SK-N-SH (cell line): Measurements from ENCODE around the gene DPEP1. TPM values are rescaled to one million over a fixed set of nuclear protein-coding genes. Genes with fewer than 3 reads are reported as not detected.

ENCODE experiments used
- CTCF ChIA-PET: fragments of 300-600, 350-600 bp; formaldehyde crosslinking; extraction: SDS; loops from one replicate; lab custom pipeline; 2021; lab: Yijun Ruan, JAX
- POLR2A ChIA-PET: fragments of 350-600 bp; sonication (Branson Sonifier 250); formaldehyde crosslinking; extraction: SDS; loops from one replicate; lab custom pipeline; 2020; ENCODE audit warnings: antibody characterized with exemption, inconsistent platforms; lab: Yijun Ruan, JAX
- DNase-seq: peaks from one replicate; pipeline ENCODE4 v3.0.0; 2012
- H2AFZ ChIP-seq: fragments of 200-600 bp; sonication (generic); 2 replicates; pipeline ENCODE4 v1.8.1; 2016; ENCODE audit warnings: antibody characterized with exemption, mild to moderate bottlenecking, low read depth
- H3F3A ChIP-seq: fragments of 200-600 bp; sonication (generic); replicated peaks from 2 replicates; pipeline ENCODE3; 2016; ENCODE audit warnings: antibody characterized with exemption, mild to moderate bottlenecking; ENCODE audit not compliant: insufficient read depth
- H3K27ac ChIP-seq, 2 experiments: fragments of 200-500 bp in 1 of 2; fragments of 200-600 bp in 1 of 2; sonication (Bioruptor generic) in 1 of 2; sonication (generic), shearing (Covaris generic) in 1 of 2; 2 replicates each; pipeline versions ENCODE4 v1.5.1 to v1.6.1; 2014 to 2016; ENCODE audit warnings: low read depth in 2 of 2, inconsistent platforms in 1 of 2, low read length in 1 of 2, mild to moderate bottlenecking in 1 of 2, mixed read lengths in 1 of 2
- H3K27me3 ChIP-seq: fragments of 200-600 bp; sonication (generic), shearing (Covaris generic); 2 replicates; pipeline ENCODE4 v1.6.1; 2016; ENCODE audit warnings: mixed run types; ENCODE audit not compliant: insufficient read depth
- H3K36me3 ChIP-seq, 2 experiments: fragments of 200-500 bp in 1 of 2; fragments of 200-600 bp in 1 of 2; sonication (Bioruptor generic) in 1 of 2; sonication (generic) in 1 of 2; replicated peaks in 1 of 2; 2 replicates each; pipeline versions ENCODE3 to v1.5.1; 2014 to 2016; ENCODE audit warnings: low read length in 1 of 2, mild to moderate bottlenecking in 1 of 2; ENCODE audit not compliant: insufficient read depth in 2 of 2, control insufficient read depth in 1 of 2
- H3K4me1 ChIP-seq, 2 experiments: fragments of 200-500 bp in 1 of 2; fragments of 200-600 bp in 1 of 2; sonication (Bioruptor generic) in 1 of 2; sonication (generic), shearing (Covaris generic) in 1 of 2; 2 replicates each; pipeline versions ENCODE4 v1.5.1 to v1.6.1; 2014 to 2016; ENCODE audit warnings: low read depth in 1 of 2, low read length in 1 of 2, mixed run types in 1 of 2; ENCODE audit not compliant: insufficient read depth in 2 of 2, control insufficient read depth in 1 of 2
- H3K4me2 ChIP-seq: fragments of 200-600 bp; sonication (generic), shearing (Covaris generic); 2 replicates; pipeline ENCODE4 v1.6.1; 2017; ENCODE audit warnings: mixed run types
- H3K4me3 ChIP-seq, 2 experiments: fragments of 200-500 bp in 1 of 2; fragments of 200-600 bp in 1 of 2; sonication (Bioruptor generic) in 1 of 2; sonication (generic), shearing (Covaris generic) in 1 of 2; 2 replicates each; pipeline versions ENCODE4 v1.5.1 to v1.8.1; 2014 to 2016; ENCODE audit warnings: low read depth in 2 of 2, inconsistent platforms in 1 of 2, low read length in 1 of 2, mild to moderate bottlenecking in 1 of 2, mixed read lengths in 1 of 2, moderate library complexity in 1 of 2
- H3K79me2 ChIP-seq: fragments of 200-600 bp; sonication (generic); 2 replicates; pipeline ENCODE4 v1.8.1; 2017; ENCODE audit warnings: mild to moderate bottlenecking; ENCODE audit not compliant: insufficient read depth
- H3K9ac ChIP-seq: fragments of 200-600 bp; sonication (generic); 2 replicates; pipeline ENCODE4 v1.6.1; 2017; ENCODE audit warnings: mixed run types
- H3K9me2 ChIP-seq: fragments of 200-600 bp; sonication (generic); 2 replicates; pipeline ENCODE4 v1.6.1; 2017; ENCODE audit warnings: mixed run types
- H3K9me3 ChIP-seq: fragments of 200-600 bp; sonication (generic); 2 replicates; pipeline ENCODE4 v1.6.1; 2017; ENCODE audit warnings: mixed run types, mild to moderate bottlenecking, moderate library complexity
- H4K20me1 ChIP-seq: fragments of 200-600 bp; sonication (generic); 2 replicates; pipeline ENCODE4 v1.6.1; 2017; ENCODE audit warnings: mild to moderate bottlenecking, mixed run types; ENCODE audit not compliant: insufficient read depth
- FOSL2 ChIP-seq: IDR thresholded peaks from 2 replicates; pipeline ENCODE4 v1.4.0; 2012; ENCODE audit warnings: low read depth, mild to moderate bottlenecking, moderate library complexity, borderline replicate concordance
- FOXM1 ChIP-seq: IDR thresholded peaks from 2 replicates; pipeline ENCODE4 v1.4.0; 2012; ENCODE audit warnings: low read depth, mild to moderate bottlenecking
- JUND ChIP-seq: IDR thresholded peaks from 2 replicates; pipeline ENCODE4 v1.4.0; 2012
- MEF2A ChIP-seq: IDR thresholded peaks from 2 replicates; pipeline ENCODE4 v1.4.0; 2012; ENCODE audit warnings: low read depth, borderline replicate concordance
- MXI1 ChIP-seq: IDR thresholded peaks from 2 replicates; pipeline ENCODE4 v1.6.1; 2012; ENCODE audit warnings: mild to moderate bottlenecking, low read depth, low read length, improper control_type of control experiment
- NRF1 ChIP-seq: IDR thresholded peaks from 2 replicates; pipeline ENCODE4 v1.6.1; 2012; ENCODE audit warnings: low read depth, mild to moderate bottlenecking, low read length
- POLR2AphosphoS5 ChIP-seq: IDR thresholded peaks from 2 replicates; pipeline ENCODE4 v1.6.1; 2012; ENCODE audit warnings: low read depth, low read length
- RXRA ChIP-seq: IDR thresholded peaks from 2 replicates; pipeline ENCODE4 v1.4.0; 2012; ENCODE audit warnings: low read depth, mild to moderate bottlenecking, borderline replicate concordance
- TAF1 ChIP-seq: IDR thresholded peaks from 2 replicates; pipeline ENCODE4 v1.6.1; 2012; ENCODE audit warnings: low read depth, mild to moderate bottlenecking, low read length, moderate library complexity, borderline replicate concordance
- TCF12 ChIP-seq: IDR thresholded peaks from 2 replicates; pipeline ENCODE4 v1.4.0; 2012
- TEAD4 ChIP-seq: IDR thresholded peaks from 2 replicates; pipeline ENCODE4 v1.4.0; 2012; ENCODE audit warnings: mild to moderate bottlenecking, borderline replicate concordance; ENCODE audit not compliant: insufficient read depth
- YY1 ChIP-seq: IDR thresholded peaks from 2 replicates; pipeline ENCODE4 v1.4.0; 2012; ENCODE audit warnings: low read depth, mild to moderate bottlenecking
- WGBS: methylation state at CpG from one replicate; pipeline ENCODE4 v1.1.6; 2017; ENCODE audit warnings: low lambda C conversion rate; 5-methylcytosine and 5-hydroxymethylcytosine counted together
- polyA plus RNA-seq, 3 experiments: library from polyadenylated mRNA; depleted of rRNA; stranded (reverse); fragments of >200 nt; gene quantifications; 2 replicates each; pipeline ENCODE4 v1.2.3, GENCODE V29; 2012
- TF ChIP-seq, protein P1 (sequence below): IDR thresholded peaks from 2 replicates; pipeline ENCODE4 v1.4.0; 2012; ENCODE audit warnings: low read depth
- TF ChIP-seq, protein P2 (sequence below): fragments of 150-350 bp; IDR thresholded peaks from 2 replicates; pipeline ENCODE4 v1.6.1; 2016; ENCODE audit warnings: mild to moderate bottlenecking, low read depth, low read length
- TF ChIP-seq, protein P3 (sequence below): IDR thresholded peaks from 2 replicates; pipeline ENCODE4 v1.6.1; 2012; ENCODE audit warnings: mild to moderate bottlenecking, low read depth, low read length, moderate library complexity
- TF ChIP-seq, protein P4 (sequence below): IDR thresholded peaks from 2 replicates; pipeline ENCODE4; 2012
- TF ChIP-seq, protein P5 (sequence below): IDR thresholded peaks from 2 replicates; pipeline ENCODE4 v1.4.0; 2012; ENCODE audit warnings: low read depth, borderline replicate concordance
- TF ChIP-seq, protein P6 (sequence below): fragments of 150-350 bp; IDR thresholded peaks from 2 replicates; pipeline ENCODE4 v1.6.1; 2017; ENCODE audit warnings: antibody characterized with exemption, low read length, low read depth, borderline replicate concordance

The DPEP1 gene
- polyA plus RNA-seq, 1 of the 3 experiments (the other 2 are of a cell fraction), result 0.05 TPM

DNA sequence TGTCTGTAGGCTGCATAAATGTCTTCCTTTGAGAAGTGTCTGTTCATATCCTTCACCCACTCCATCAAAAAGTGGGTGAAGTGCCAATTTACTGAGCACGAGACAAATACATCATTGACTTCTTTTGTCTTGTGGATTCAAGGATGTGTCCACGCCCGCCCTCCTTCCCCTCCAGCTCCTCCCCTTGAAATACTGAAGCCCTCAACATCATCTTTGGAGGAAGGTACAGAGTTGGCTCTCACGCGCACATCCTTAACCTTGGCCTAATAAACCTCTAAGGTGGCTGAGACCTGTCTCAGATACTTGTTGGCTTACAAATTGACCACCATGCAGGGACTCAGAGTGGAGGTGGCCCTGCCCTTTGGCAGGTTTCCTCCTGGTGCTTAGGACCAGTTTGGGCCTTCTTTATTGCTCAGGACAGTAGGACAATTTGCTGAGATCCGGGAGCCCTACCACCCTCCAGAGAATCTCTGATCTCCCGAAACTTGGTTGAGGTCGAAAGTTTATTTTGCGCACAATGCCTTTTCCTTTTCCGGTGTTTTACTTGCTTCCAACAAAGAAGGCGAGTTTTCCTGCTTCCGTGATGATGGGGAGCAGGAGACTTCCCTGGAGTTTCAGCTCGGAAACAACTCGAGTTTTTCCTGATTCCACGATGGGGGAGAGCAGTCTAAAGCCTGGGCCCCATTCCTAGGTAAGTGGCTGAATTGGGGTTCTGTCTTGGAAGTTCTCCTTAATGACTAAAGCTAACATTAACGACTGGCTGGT is 58.9 kb downstream of the DPEP1 start:
- H3K79me2 ChIP-seq, result no peaks in the 10 kb centered on the region
- no peak overlapping the region for H3K27ac ChIP-seq
- no peak overlapping the region for H3K9ac ChIP-seq
- CTCF ChIA-PET, result interaction anchor here (1.0 to 1.2 kb wide), 2 partner anchors 56 to 58 kb away, joined by 3 read pairs; no protein-coding TSS in a partner anchor
- peaks cover 4% of the 10 kb centered on the region for H3F3A ChIP-seq
- H3K4me3 ChIP-seq, result no peak overlapping the region
- H3K36me3 ChIP-seq, result no peaks in the 10 kb centered on the region
- peak; percentile 5 for DNase-seq
- TF ChIP-seq, protein P1, sequence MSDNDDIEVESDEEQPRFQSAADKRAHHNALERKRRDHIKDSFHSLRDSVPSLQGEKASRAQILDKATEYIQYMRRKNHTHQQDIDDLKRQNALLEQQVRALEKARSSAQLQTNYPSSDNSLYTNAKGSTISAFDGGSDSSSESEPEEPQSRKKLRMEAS, result no peak
- TF ChIP-seq, protein P2, sequence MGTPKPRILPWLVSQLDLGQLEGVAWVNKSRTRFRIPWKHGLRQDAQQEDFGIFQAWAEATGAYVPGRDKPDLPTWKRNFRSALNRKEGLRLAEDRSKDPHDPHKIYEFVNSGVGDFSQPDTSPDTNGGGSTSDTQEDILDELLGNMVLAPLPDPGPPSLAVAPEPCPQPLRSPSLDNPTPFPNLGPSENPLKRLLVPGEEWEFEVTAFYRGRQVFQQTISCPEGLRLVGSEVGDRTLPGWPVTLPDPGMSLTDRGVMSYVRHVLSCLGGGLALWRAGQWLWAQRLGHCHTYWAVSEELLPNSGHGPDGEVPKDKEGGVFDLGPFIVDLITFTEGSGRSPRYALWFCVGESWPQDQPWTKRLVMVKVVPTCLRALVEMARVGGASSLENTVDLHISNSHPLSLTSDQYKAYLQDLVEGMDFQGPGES, result no peak
- TF ChIP-seq FOSL2 (no peak), NRF1 (no peak), MEF2A (no peak), JUND (no peak), POLR2AphosphoS5 (no peak), TEAD4 (no peak), FOXM1 (no peak), TAF1 (no peak), YY1 (no peak), TCF12 (no peak), RXRA (no peak), MXI1 (no peak)
- TF ChIP-seq, protein P3, sequence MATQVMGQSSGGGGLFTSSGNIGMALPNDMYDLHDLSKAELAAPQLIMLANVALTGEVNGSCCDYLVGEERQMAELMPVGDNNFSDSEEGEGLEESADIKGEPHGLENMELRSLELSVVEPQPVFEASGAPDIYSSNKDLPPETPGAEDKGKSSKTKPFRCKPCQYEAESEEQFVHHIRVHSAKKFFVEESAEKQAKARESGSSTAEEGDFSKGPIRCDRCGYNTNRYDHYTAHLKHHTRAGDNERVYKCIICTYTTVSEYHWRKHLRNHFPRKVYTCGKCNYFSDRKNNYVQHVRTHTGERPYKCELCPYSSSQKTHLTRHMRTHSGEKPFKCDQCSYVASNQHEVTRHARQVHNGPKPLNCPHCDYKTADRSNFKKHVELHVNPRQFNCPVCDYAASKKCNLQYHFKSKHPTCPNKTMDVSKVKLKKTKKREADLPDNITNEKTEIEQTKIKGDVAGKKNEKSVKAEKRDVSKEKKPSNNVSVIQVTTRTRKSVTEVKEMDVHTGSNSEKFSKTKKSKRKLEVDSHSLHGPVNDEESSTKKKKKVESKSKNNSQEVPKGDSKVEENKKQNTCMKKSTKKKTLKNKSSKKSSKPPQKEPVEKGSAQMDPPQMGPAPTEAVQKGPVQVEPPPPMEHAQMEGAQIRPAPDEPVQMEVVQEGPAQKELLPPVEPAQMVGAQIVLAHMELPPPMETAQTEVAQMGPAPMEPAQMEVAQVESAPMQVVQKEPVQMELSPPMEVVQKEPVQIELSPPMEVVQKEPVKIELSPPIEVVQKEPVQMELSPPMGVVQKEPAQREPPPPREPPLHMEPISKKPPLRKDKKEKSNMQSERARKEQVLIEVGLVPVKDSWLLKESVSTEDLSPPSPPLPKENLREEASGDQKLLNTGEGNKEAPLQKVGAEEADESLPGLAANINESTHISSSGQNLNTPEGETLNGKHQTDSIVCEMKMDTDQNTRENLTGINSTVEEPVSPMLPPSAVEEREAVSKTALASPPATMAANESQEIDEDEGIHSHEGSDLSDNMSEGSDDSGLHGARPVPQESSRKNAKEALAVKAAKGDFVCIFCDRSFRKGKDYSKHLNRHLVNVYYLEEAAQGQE, result no peak
- TF ChIP-seq, protein P4, sequence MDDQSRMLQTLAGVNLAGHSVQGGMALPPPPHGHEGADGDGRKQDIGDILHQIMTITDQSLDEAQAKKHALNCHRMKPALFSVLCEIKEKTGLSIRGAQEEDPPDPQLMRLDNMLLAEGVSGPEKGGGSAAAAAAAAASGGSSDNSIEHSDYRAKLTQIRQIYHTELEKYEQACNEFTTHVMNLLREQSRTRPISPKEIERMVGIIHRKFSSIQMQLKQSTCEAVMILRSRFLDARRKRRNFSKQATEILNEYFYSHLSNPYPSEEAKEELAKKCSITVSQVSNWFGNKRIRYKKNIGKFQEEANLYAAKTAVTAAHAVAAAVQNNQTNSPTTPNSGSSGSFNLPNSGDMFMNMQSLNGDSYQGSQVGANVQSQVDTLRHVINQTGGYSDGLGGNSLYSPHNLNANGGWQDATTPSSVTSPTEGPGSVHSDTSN, result no peak
- TF ChIP-seq, protein P5, sequence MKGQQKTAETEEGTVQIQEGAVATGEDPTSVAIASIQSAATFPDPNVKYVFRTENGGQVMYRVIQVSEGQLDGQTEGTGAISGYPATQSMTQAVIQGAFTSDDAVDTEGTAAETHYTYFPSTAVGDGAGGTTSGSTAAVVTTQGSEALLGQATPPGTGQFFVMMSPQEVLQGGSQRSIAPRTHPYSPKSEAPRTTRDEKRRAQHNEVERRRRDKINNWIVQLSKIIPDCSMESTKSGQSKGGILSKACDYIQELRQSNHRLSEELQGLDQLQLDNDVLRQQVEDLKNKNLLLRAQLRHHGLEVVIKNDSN, result no peak
- TF ChIP-seq, protein P6, sequence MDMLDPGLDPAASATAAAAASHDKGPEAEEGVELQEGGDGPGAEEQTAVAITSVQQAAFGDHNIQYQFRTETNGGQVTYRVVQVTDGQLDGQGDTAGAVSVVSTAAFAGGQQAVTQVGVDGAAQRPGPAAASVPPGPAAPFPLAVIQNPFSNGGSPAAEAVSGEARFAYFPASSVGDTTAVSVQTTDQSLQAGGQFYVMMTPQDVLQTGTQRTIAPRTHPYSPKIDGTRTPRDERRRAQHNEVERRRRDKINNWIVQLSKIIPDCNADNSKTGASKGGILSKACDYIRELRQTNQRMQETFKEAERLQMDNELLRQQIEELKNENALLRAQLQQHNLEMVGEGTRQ, result no peak
- TF ChIP-seq, all 33 proteins: peak for 0
- H2AFZ ChIP-seq, result no peak overlapping the region
- H3K4me1 ChIP-seq, result no peaks in the 10 kb centered on the region
- POLR2A ChIA-PET, result no interaction called here
- WGBS, result 89% methylated on average over 16 of the region's 16 CpGs
- no peaks in the 10 kb centered on the region for H3K27me3 ChIP-seq
- no peak overlapping the region for H3K4me2 ChIP-seq
- 0 out of 2 replicates have a peak, but pooled peaks cover 7% of the 10 kb centered on the region for H3K9me3 ChIP-seq
- H3K9me2 ChIP-seq, result no peaks in the 10 kb centered on the region
- no peaks in the 10 kb centered on the region for H4K20me1 ChIP-seq
